GM12878 (cell line): ENCODE data around the gene ANO9. TPM values are rescaled to one million over a fixed set of nuclear protein-coding genes. Genes with fewer than 3 reads are reported as not detected.

Experiments used
- ATAC-seq: fragments of 200-7000 bp; cut with Tn5 transposase; 3 replicates; pipeline ENCODE4 v1.9.1; 2020; ENCODE audit warnings: mild to moderate bottlenecking, moderate library complexity
- BruUV-seq: library from RNA; stranded (reverse); fragments of 400-500 nt; replicated peaks from 2 replicates; lab custom pipeline; 2021; lab: Mats Ljungman, UMichigan
- CTCF ChIA-PET: fragments of 300-600 bp; sonication (Branson Sonifier 250); formaldehyde crosslinking; extraction: SDS; loops from one replicate; lab custom pipeline; 2021; ENCODE audit warnings: inconsistent platforms; lab: Yijun Ruan, JAX
- POLR2A ChIA-PET: fragments of 350-600 bp; formaldehyde crosslinking; extraction: SDS; loops from one replicate; lab custom pipeline; 2021; ENCODE audit warnings: inconsistent platforms; lab: Charles Lee
- RAD21 ChIA-PET: fragments of 300-600 bp; sonication (Branson Sonifier 250); formaldehyde crosslinking; loops from one replicate; lab custom pipeline; 2023; ENCODE audit warnings: antibody characterized with exemption; ENCODE audit not compliant: unreplicated experiment; lab: Charles Lee
- SMC1A ChIA-PET: fragments of 300-600 bp; sonication (Branson Sonifier 250); formaldehyde crosslinking; loops from one replicate; lab custom pipeline; 2023; ENCODE audit not compliant: unreplicated experiment, uncharacterized antibody; lab: Charles Lee
- DNase-seq: peaks from one replicate; pipeline ENCODE4 v3.0.0-alpha.2; 2011; ENCODE audit warnings: low read depth, low spot score
- FAIRE-seq: peaks from 3 replicates; lab custom pipeline; 2011; peaks lifted over from hg19 to GRCh38; lab: Jason Lieb, UNC
- H2AFZ ChIP-seq: 2 replicates; pipeline ENCODE4 v1.6.0; 2011; ENCODE audit warnings: low read depth, low read length, control low read depth; ENCODE audit not compliant: control insufficient read depth
- H3K27ac ChIP-seq: 2 replicates; pipeline ENCODE4 v1.5.1; 2011; ENCODE audit warnings: control low read depth; ENCODE audit not compliant: control insufficient read depth, insufficient read depth
- H3K27me3 ChIP-seq, 2 experiments: replicated peaks in 1 of 2; 2 replicates each; pipeline versions ENCODE4 v1.6.0 to v1.6.1; 2011; ENCODE audit warnings: low read length in 1 of 2; ENCODE audit not compliant: control insufficient read depth in 2 of 2, insufficient read depth in 2 of 2
- H3K36me3 ChIP-seq, 2 experiments: 2 replicates each; pipeline ENCODE4 v1.5.1; 2011; ENCODE audit warnings: low read length in 1 of 2; ENCODE audit not compliant: control insufficient read depth in 2 of 2, insufficient read depth in 2 of 2
- H3K4me1 ChIP-seq: 2 replicates; pipeline ENCODE4 v1.6.1; 2011; ENCODE audit warnings: mild to moderate bottlenecking, low read length, moderate library complexity, mixed read lengths; ENCODE audit not compliant: control insufficient read depth, insufficient read depth
- H3K4me2 ChIP-seq: 2 replicates; pipeline ENCODE4 v1.6.0; 2011; ENCODE audit warnings: control low read depth; ENCODE audit not compliant: control insufficient read depth, insufficient read depth
- H3K4me3 ChIP-seq: fragments of 200-600 bp; sonication (generic); 2 replicates; pipeline ENCODE4 v1.5.1; 2016
- H3K79me2 ChIP-seq: 2 replicates; pipeline ENCODE4 v1.6.0; 2011; ENCODE audit warnings: low read length; ENCODE audit not compliant: control insufficient read depth, insufficient read depth
- H3K9ac ChIP-seq: 2 replicates; pipeline ENCODE4 v1.8.0; 2011; ENCODE audit warnings: low read length, control low read depth, mixed read lengths; ENCODE audit not compliant: control insufficient read depth, insufficient read depth
- H3K9me3 ChIP-seq: replicated peaks from 3 replicates; pipeline ENCODE4 v1.5.1; 2011; ENCODE audit warnings: mild to moderate bottlenecking, low read length; ENCODE audit not compliant: control insufficient read depth, insufficient read depth
- H4K20me1 ChIP-seq: 2 replicates; pipeline ENCODE4 v1.6.0; 2011; ENCODE audit not compliant: control insufficient read depth, insufficient read depth
- KLF5 ChIP-seq: fragments of 450-650 bp; IDR thresholded peaks from 2 replicates; pipeline ENCODE4 v1.6.1; 2014; ENCODE audit warnings: mild to moderate bottlenecking; ENCODE audit not compliant: partially characterized antibody
- NFYB ChIP-seq: IDR thresholded peaks from 2 replicates; pipeline ENCODE4 v1.6.1; 2011; ENCODE audit warnings: low read depth, mild to moderate bottlenecking, low read length, improper control_type of control experiment, moderate library complexity; ENCODE audit not compliant: insufficient read depth
- PAX5 ChIP-seq: IDR thresholded peaks from 2 replicates; pipeline ENCODE4 v1.6.1; 2011; ENCODE audit warnings: low read depth, low read length, borderline replicate concordance
- RAD21 ChIP-seq: IDR thresholded peaks from 2 replicates; pipeline ENCODE4 v1.6.1; 2011; ENCODE audit warnings: mild to moderate bottlenecking, low read depth, low read length, moderate library complexity; ENCODE audit not compliant: insufficient read depth
- SMC3 ChIP-seq: IDR thresholded peaks from 2 replicates; pipeline ENCODE4 v1.6.1; 2011; ENCODE audit warnings: low read length, improper control_type of control experiment, borderline replicate concordance
- SREBF2 ChIP-seq: IDR thresholded peaks from 2 replicates; pipeline ENCODE4 v1.6.1; 2012; ENCODE audit warnings: mild to moderate bottlenecking, low read length
- WGBS: methylation state at CpG from one replicate; pipeline ENCODE4 v1.1.6; 2016; ENCODE audit warnings: low lambda C conversion rate; ENCODE audit not compliant: insufficient replicate concordance, insufficient coverage; ENCODE audit errors: missing lambda C conversion rate; 5-methylcytosine and 5-hydroxymethylcytosine counted together
- in situ Hi-C: fragments of 300-500 bp; cut with MboI; formaldehyde crosslinking; loops from 9 replicates; pipeline ENCODE4 v1.14.3; 2018; ENCODE audit warnings: mixed read lengths
- intact Hi-C: fragments of 100-400 bp; cut with micrococcal nuclease; formaldehyde crosslinking; loops from one replicate; pipeline ENCODE4 v1.14.2; 2022; ENCODE audit not compliant: unreplicated experiment
- polyA plus RNA-seq, 11 experiments: library from polyadenylated mRNA; depleted of rRNA in 4 of 11; unstranded in 6 of 11; stranded (reverse) in 5 of 11; fragments of >200 nt; fragmentation: Nextera tagmentation in 4 of 11; fragmentation: Illumina TruSeq in 1 of 11; extraction: Ambion mirVana in 4 of 11; extraction: Trizol in 1 of 11; gene quantifications; 1 replicate in 1 of 11; 2 replicates in 10 of 11; pipeline versions ENCODE4 v1.2.1 to v1.2.3, GENCODE V29; 2011 to 2016; ENCODE audit warnings: inconsistent platforms in 2 of 11, missing spikeins in 2 of 11, low read depth in 1 of 11
- total RNA-seq, 4 experiments: library from RNA; depleted of rRNA in 3 of 4; stranded (reverse); fragments of >200 nt in 3 of 4; fragmentation: Illumina TruSeq in 1 of 4; extraction: Trizol in 1 of 4; gene quantifications; 2 replicates each; pipeline versions ENCODE4 v1.2.1 to v1.2.3, GENCODE V29; 2013 to 2021
- TF ChIP-seq, protein P1 (sequence below), 3 experiments: IDR thresholded peaks in 2 of 3; conservative IDR thresholded peaks in 1 of 3; 2 replicates each; pipeline ENCODE4 v1.5.1; 2011; ENCODE audit warnings: low read depth in 3 of 3, low read length in 3 of 3, mild to moderate bottlenecking in 3 of 3, control low read depth in 2 of 3, moderate library complexity in 2 of 3, inconsistent platforms in 1 of 3, mixed read lengths in 1 of 3; ENCODE audit not compliant: control insufficient read depth in 2 of 3, insufficient read depth in 1 of 3; ENCODE audit errors: extremely low read depth in 1 of 3

ANO9 gene
- total and polyA plus RNA-seq, 10 of the 15 experiments (the other 5 are each of a cell fraction or from before 2014, with no cell fraction given) = 0.21 to 42.3 (median 12.0) TPM

GRCh38 chr11:440065-441042 lies 1.5 kb downstream of the ANO9 start:
- Histone ChIP-seq H3K4me3 (peak overlapping the region; percentile 78), H3K4me1 (peaks cover 12% of the 10 kb centered on the region), H2AFZ (no peak overlapping the region), H3K36me3 (no peaks in the 10 kb centered on the region; a peak in 1 of 4 replicates), H3K79me2 (peaks cover 10% of the 10 kb centered on the region), H3K27me3 (no peaks in the 10 kb centered on the region)
- ChIA-PET SMC1A (interaction anchor here (1.1 to 1.2 kb wide), 2 partner anchors 9 to 78 kb away, joined by 3 to 4 read pairs; no protein-coding TSS in a partner anchor), RAD21 (interaction anchor here (1.1 to 1.2 kb wide), 3 partner anchors 8 to 282 kb away, joined by 3 to 6 read pairs (median 3); no protein-coding TSS in a partner anchor), CTCF (interaction anchor here (0.9 to 4.9 kb wide), 5 partner anchors 9 to 286 kb away, joined by 3 to 34 read pairs (median 3); partner anchors contain the start of gene PTDSS2)
- WGBS = 87% methylated on average over 27 of the region's 27 CpGs
- in situ Hi-C loops = no loop called here
- 0 out of 2 replicates have a peak, but pooled peaks have one; percentile 14 for TF ChIP-seq NFYB
- TF ChIP-seq SREBF2 = no peak
- no peak for TF ChIP-seq PAX5
- TF ChIP-seq, protein P1, sequence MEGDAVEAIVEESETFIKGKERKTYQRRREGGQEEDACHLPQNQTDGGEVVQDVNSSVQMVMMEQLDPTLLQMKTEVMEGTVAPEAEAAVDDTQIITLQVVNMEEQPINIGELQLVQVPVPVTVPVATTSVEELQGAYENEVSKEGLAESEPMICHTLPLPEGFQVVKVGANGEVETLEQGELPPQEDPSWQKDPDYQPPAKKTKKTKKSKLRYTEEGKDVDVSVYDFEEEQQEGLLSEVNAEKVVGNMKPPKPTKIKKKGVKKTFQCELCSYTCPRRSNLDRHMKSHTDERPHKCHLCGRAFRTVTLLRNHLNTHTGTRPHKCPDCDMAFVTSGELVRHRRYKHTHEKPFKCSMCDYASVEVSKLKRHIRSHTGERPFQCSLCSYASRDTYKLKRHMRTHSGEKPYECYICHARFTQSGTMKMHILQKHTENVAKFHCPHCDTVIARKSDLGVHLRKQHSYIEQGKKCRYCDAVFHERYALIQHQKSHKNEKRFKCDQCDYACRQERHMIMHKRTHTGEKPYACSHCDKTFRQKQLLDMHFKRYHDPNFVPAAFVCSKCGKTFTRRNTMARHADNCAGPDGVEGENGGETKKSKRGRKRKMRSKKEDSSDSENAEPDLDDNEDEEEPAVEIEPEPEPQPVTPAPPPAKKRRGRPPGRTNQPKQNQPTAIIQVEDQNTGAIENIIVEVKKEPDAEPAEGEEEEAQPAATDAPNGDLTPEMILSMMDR (IDR thresholded peaks at IDR 0.05 in 2 of 3, conservative IDR thresholded peaks at IDR 0.05 in 1 of 3; ENCODE audit: control insufficient read depth in 2 of 3, extremely low read depth in 1 of 3, insufficient read depth in 1 of 3, low read depth in 3 of 3, low read length in 3 of 3) = peak; percentile 19 to 39 (median 26); a peak in 3 of 6 replicates
- TF ChIP-seq KLF5 = peak; percentile 84
- TF ChIP-seq SMC3 = peak; percentile 26; the same call in 1 of the 2 replicates
- TF ChIP-seq RAD21 = peak; percentile 38
- TF ChIP-seq, all 136 proteins: peak for 5
- Histone ChIP-seq H3K9ac (peak overlapping the region; percentile 70; the same call in 1 of the 2 replicates), H3K27ac (no peak overlapping the region), H3K4me2 (peak overlapping the region; percentile 86), H4K20me1 (no peaks in the 10 kb centered on the region), H3K9me3 (no peaks in the 10 kb centered on the region)
- POLR2A ChIA-PET = interaction anchor here (0.8 to 1.5 kb wide), 2 partner anchors 16 to 231 kb away, joined by 3 read pairs; no protein-coding TSS in a partner anchor
- intact Hi-C loops = loop anchor here (10.0 kb wide), 2 partner anchors 136 to 236 kb away; partner anchors contain the start of genes BET1L, IFITM2 and RIC8A
- no peak for FAIRE-seq
- DNase-seq = no peak
- ATAC-seq = no peak
- BruUV-seq = TSS peak; percentile 54
